Measurements from ENCODE around the gene DNAH6. TPM values are rescaled to one million over a fixed set of nuclear protein-coding genes. Genes with fewer than 3 reads are reported as not detected.
A peak's percentile ranks its signal among the peaks of the same experiment; 100 is the strongest.

Gene DNAH6
- total and polyA plus RNA-seq, 4 donors = 1.9 to 16.9 (median 8.5) TPM

- H3K4me3 ChIP-seq = no peak overlapping the region
- no peak overlapping the region for H3K9ac ChIP-seq (ENCODE audit: insufficient read depth in 1 of 2, low read length in 2 of 2)
- H3K4me1 ChIP-seq (ENCODE audit: control insufficient read depth in 5 of 5, insufficient read depth in 5 of 5, low read length in 5 of 5) = no peaks in the 10 kb centered on the region
- TF ChIP-seq CTCF (IDR thresholded peaks at IDR 0.05; ENCODE audit: control extremely low read depth, extremely low read depth) = no peak
- WGBS, 2 donors = 46 to 60% methylated on average over 6 of the region's 6 CpGs
- H3K27me3 ChIP-seq (ENCODE audit: control insufficient read depth in 3 of 3, insufficient read depth in 3 of 3, low read length in 2 of 3) = no peaks in the 10 kb centered on the region
- H3K9me3 ChIP-seq (ENCODE audit: control insufficient read depth in 4 of 4, insufficient read depth in 3 of 4, low read length in 3 of 4) = peaks cover 0 to 2% (median 0%) of the 10 kb centered on the region in 4 donors
- H3K36me3 ChIP-seq (ENCODE audit: control insufficient read depth in 4 of 4, insufficient read depth in 4 of 4, low read length in 4 of 4) = no peaks in the 10 kb centered on the region
- DNase-seq = peak; percentile 16 to 73 (median 69)
- ATAC-seq (ENCODE audit: insufficient read depth, low FRiP score) = no peak
- no peak overlapping the region for H3K27ac ChIP-seq (ENCODE audit: low read depth in 1 of 2, low read length in 1 of 2)
These were observed 114.7 kb downstream of the DNAH6 start for GRCh38 chr2:84631047-84631446.

- no peak overlapping the region for H3K27ac ChIP-seq (ENCODE audit: low read depth in 1 of 2, low read length in 1 of 2)
- 86 to 89% methylated on average over 5 of the region's 5 CpGs for WGBS, 2 donors
- no peak for TF ChIP-seq CTCF (IDR thresholded peaks at IDR 0.05; ENCODE audit: control extremely low read depth, extremely low read depth)
- H3K4me3 ChIP-seq = no peak overlapping the region
- no peaks in the 10 kb centered on the region for H3K27me3 ChIP-seq (ENCODE audit: control insufficient read depth in 3 of 3, insufficient read depth in 3 of 3, low read length in 2 of 3)
- H3K9ac ChIP-seq (ENCODE audit: insufficient read depth in 1 of 2, low read length in 2 of 2) = no peak overlapping the region
- H3K36me3 ChIP-seq (ENCODE audit: control insufficient read depth in 4 of 4, insufficient read depth in 4 of 4, low read length in 4 of 4) = no peaks in the 10 kb centered on the region
- peaks cover 0 to 2% (median 0%) of the 10 kb centered on the region in 4 donors for H3K9me3 ChIP-seq (ENCODE audit: control insufficient read depth in 4 of 4, insufficient read depth in 3 of 4, low read length in 3 of 4)
- no peaks in the 10 kb centered on the region for H3K4me1 ChIP-seq (ENCODE audit: control insufficient read depth in 5 of 5, insufficient read depth in 5 of 5, low read length in 5 of 5)
- ATAC-seq (ENCODE audit: insufficient read depth, low FRiP score) = no peak
- DNase-seq = no peak
These were observed 115.7 kb downstream of the DNAH6 start for GRCh38 chr2:84631985-84632384.

- ATAC-seq (ENCODE audit: insufficient read depth, low FRiP score) (peak; percentile 15), DNase-seq (no peak)
- H3K9me3 ChIP-seq (ENCODE audit: control insufficient read depth in 4 of 4, insufficient read depth in 3 of 4, low read length in 3 of 4) = peaks cover 0 to 2% (median 0%) of the 10 kb centered on the region in 4 donors
- no peaks in the 10 kb centered on the region for H3K27me3 ChIP-seq (ENCODE audit: control insufficient read depth in 3 of 3, insufficient read depth in 3 of 3, low read length in 2 of 3)
- peaks cover 0 to 3% (median 0%) of the 10 kb centered on the region in 4 donors for H3K36me3 ChIP-seq (ENCODE audit: control insufficient read depth in 4 of 4, insufficient read depth in 4 of 4, low read length in 4 of 4)
- no peak for TF ChIP-seq CTCF (IDR thresholded peaks at IDR 0.05; ENCODE audit: control extremely low read depth, extremely low read depth)
- no peak overlapping the region for H3K4me3 ChIP-seq
- H3K9ac ChIP-seq (ENCODE audit: insufficient read depth in 1 of 2, low read length in 2 of 2) = no peak overlapping the region
- H3K27ac ChIP-seq (ENCODE audit: low read depth in 1 of 2, low read length in 1 of 2) = no peak overlapping the region
- WGBS, 2 donors = 70 to 88% methylated on average over 2 of the region's 2 CpGs
- no peaks in the 10 kb centered on the region for H3K4me1 ChIP-seq (ENCODE audit: control insufficient read depth in 5 of 5, insufficient read depth in 5 of 5, low read length in 5 of 5)
These were observed 120.0 kb downstream of the DNAH6 start for GRCh38 chr2:84636080-84636971.
